ENCODE results near the gene SDF4. TPM values are rescaled to one million over a fixed set of nuclear protein-coding genes. Genes with fewer than 3 reads are reported as not detected.

SDF4 gene
- total RNA-seq, 3 donors from 2014 or later = 58.0 to 111 (median 79.3) TPM

GRCh38 chr1:1167398-1167821 lies 64.4 kb downstream of the SDF4 start:
- H3K4me3 ChIP-seq = no peak overlapping the region
- TF ChIP-seq CTCF (IDR thresholded peaks at IDR 0.05) (no peak), POLR2AphosphoS5 (IDR thresholded peaks at IDR 0.05) (no peak), POLR2A (IDR thresholded peaks at IDR 0.05) (no peak)
- peaks cover 0 to 17% of the 10 kb centered on the region in 2 donors for H3K27me3 ChIP-seq
- intact Hi-C loops (cut with DNase I; ENCODE audit: low total_unique reads) = no loop called here
- H3K27ac ChIP-seq = no peak overlapping the region
- peaks cover 4 to 11% of the 10 kb centered on the region in 2 donors for H3K4me1 ChIP-seq
- H3K36me3 ChIP-seq = no peaks in the 10 kb centered on the region
- DNase-seq (ENCODE audit: low spot score in 2 of 2) = no peak
- H3K9me3 ChIP-seq = no peaks in the 10 kb centered on the region

Other genes starting within 250 kb of the SDF4 start
- 1 to 10 TPM in 1 of 3 donors, under 1 TPM in 1, not detected in 1; 0.33 to 1.9 TPM for gene PERM1, start 249.9 kb downstream of the SDF4 start, total RNA-seq
- gene HES4, start 231.9 kb downstream of the SDF4 start, total RNA-seq = 10 to 100 TPM in 2 of 3 donors, 1 to 10 TPM in 1; 8.3 to 36.4 (median 34.2) TPM
- 10 to 100 TPM; 15.5 to 31.5 (median 18.0) TPM for gene ISG15, start 218.5 kb downstream of the SDF4 start, total RNA-seq
- 10 to 100 TPM in 2 of 3 donors, 1 to 10 TPM in 1; 9.1 to 37.0 (median 30.5) TPM for gene AGRN, start 211.9 kb downstream of the SDF4 start, total RNA-seq
- 1 to 10 TPM in 1 of 3 donors, under 1 TPM in 1, not detected in 1; 0.33 to 2.8 TPM for gene RNF223, start 157.7 kb downstream of the SDF4 start, total RNA-seq
- gene C1orf159, start 115.9 kb downstream of the SDF4 start, total RNA-seq = 10 to 100 TPM in 2 of 3 donors, 1 to 10 TPM in 1; 6.9 to 24.0 (median 12.5) TPM
- gene TTLL10, start 58.1 kb downstream of the SDF4 start, total RNA-seq = under 1 TPM; 0.15 to 0.33 (median 0.16) TPM
- 1 to 10 TPM in 2 of 3 donors, not detected in 1; 1.9 to 5.9 TPM for gene TNFRSF18, start 25.4 kb downstream of the SDF4 start, total RNA-seq
- 1 to 10 TPM in 2 of 3 donors, under 1 TPM in 1; 0.64 to 2.3 (median 1.6) TPM for gene TNFRSF4, start 17.8 kb downstream of the SDF4 start, total RNA-seq
- gene B3GALT6, start 236 bp upstream of the SDF4 start, total RNA-seq = 10 to 100 TPM; 14.4 to 16.0 (median 14.4) TPM
- gene C1QTNF12, start 14.7 kb upstream of the SDF4 start, total RNA-seq = 1 to 10 TPM in 1 of 3 donors, not detected in 2; 2.0 TPM
- 10 to 100 TPM; 37.0 to 39.8 (median 37.4) TPM for gene UBE2J2, start 41.9 kb upstream of the SDF4 start, total RNA-seq
- gene SCNN1D, start 48.4 kb upstream of the SDF4 start, total RNA-seq = 1 to 10 TPM in 2 of 3 donors, under 1 TPM in 1; 0.96 to 5.2 (median 4.7) TPM
- 10 to 100 TPM; 19.7 to 33.4 (median 26.9) TPM for gene ACAP3, start 75.9 kb upstream of the SDF4 start, total RNA-seq
- 10 to 100 TPM; 16.0 to 27.5 (median 22.0) TPM for gene PUSL1, start 76.6 kb upstream of the SDF4 start, total RNA-seq
- 100 to 1,000 TPM in 2 of 3 donors, 10 to 100 TPM in 1; 68.6 to 125 (median 119) TPM for gene INTS11, start 92.7 kb upstream of the SDF4 start, total RNA-seq
- gene CPTP, start 92.8 kb upstream of the SDF4 start, total RNA-seq = 10 to 100 TPM in 2 of 3 donors, 1 to 10 TPM in 1; 9.0 to 16.4 (median 13.4) TPM
- gene TAS1R3, start 99.3 kb upstream of the SDF4 start, total RNA-seq = under 1 TPM in 2 of 3 donors, not detected in 1; 0.16 to 0.33 TPM
- gene DVL1, start 117.4 kb upstream of the SDF4 start, total RNA-seq = 10 to 100 TPM; 55.2 to 70.1 (median 55.2) TPM
- gene MXRA8, start 126.6 kb upstream of the SDF4 start, total RNA-seq = 100 to 1,000 TPM in 1 of 3 donors, 10 to 100 TPM in 2; 93.4 to 308 (median 99.8) TPM
- 100 to 1,000 TPM in 1 of 3 donors, 10 to 100 TPM in 2; 91.3 to 116 (median 99.6) TPM for gene AURKAIP1, start 143.2 kb upstream of the SDF4 start, total RNA-seq
- gene CCNL2, start 167.3 kb upstream of the SDF4 start, total RNA-seq = 100 to 1,000 TPM; 170 to 325 (median 285) TPM
- 100 to 1,000 TPM; 127 to 149 (median 147) TPM for gene MRPL20, start 175.3 kb upstream of the SDF4 start, total RNA-seq
- gene ANKRD65, start 189.3 kb upstream of the SDF4 start, total RNA-seq = 10 to 100 TPM; 10.2 to 16.0 (median 12.2) TPM
- gene VWA1, start 203.7 kb upstream of the SDF4 start, total RNA-seq = 10 to 100 TPM; 13.0 to 44.8 (median 35.7) TPM
- 1 to 10 TPM; 1.9 to 8.5 (median 4.3) TPM for gene ATAD3C, start 217.7 kb upstream of the SDF4 start, total RNA-seq
- gene ATAD3B, start 239.8 kb upstream of the SDF4 start, total RNA-seq = 10 to 100 TPM in 2 of 3 donors, 1 to 10 TPM in 1; 9.9 to 22.9 (median 22.4) TPM